Caco-2 (cell line): Measurements from ENCODE around the gene MACROD2. TPM values are rescaled to one million over a fixed set of nuclear protein-coding genes. Genes with fewer than 3 reads are reported as not detected.

Experiments used
- BruUV-seq: library from RNA; stranded (reverse); fragments of 400-500 nt; replicated peaks from 2 replicates; lab custom pipeline; 2021; lab: Mats Ljungman, UMichigan
- CTCF ChIA-PET: fragments of 300-600 bp; sonication (Branson Sonifier 250); formaldehyde crosslinking; loops from one replicate; lab custom pipeline; 2022; ENCODE audit warnings: antibody characterized with exemption; lab: Charles Lee
- POLR2A ChIA-PET: fragments of 300-600 bp; sonication (Branson Sonifier 250); formaldehyde crosslinking; loops from one replicate; lab custom pipeline; 2022; ENCODE audit warnings: antibody characterized with exemption; lab: Charles Lee
- DNase-seq, 2 experiments: peaks; one replicate each; pipeline versions ENCODE4 v3.0.0 to v3.0.0-alpha.2; 2020 to 2022
- H3K27me3 ChIP-seq: replicated peaks from 2 replicates; pipeline ENCODE4 v1.6.0; 2011; ENCODE audit warnings: low read length; ENCODE audit not compliant: control insufficient read depth, insufficient read depth
- H3K36me3 ChIP-seq: 2 replicates; pipeline ENCODE4 v1.5.1; 2011; ENCODE audit warnings: low read length; ENCODE audit not compliant: control insufficient read depth, insufficient read depth
- H3K4me1 ChIP-seq: fragments of 250-450 bp; sonication (Bioruptor Pico); 2 replicates; pipeline ENCODE4 v1.5.1; 2020; ENCODE audit warnings: mild to moderate bottlenecking
- H3K4me3 ChIP-seq: 2 replicates; pipeline ENCODE4 v1.5.1; 2011; ENCODE audit warnings: low read depth, mild to moderate bottlenecking, control low read depth, low read length
- H3K9me3 ChIP-seq: fragments of 250-450 bp; sonication (Bioruptor Pico); 2 replicates; pipeline ENCODE4 v1.5.1; 2020; ENCODE audit warnings: mild to moderate bottlenecking, moderate library complexity
- H3K27ac Mint-ChIP-seq: one replicate; pipeline ENCODE4 v1.8.0; 2022; ENCODE audit warnings: mixed read lengths; ENCODE audit not compliant: unreplicated experiment
- H3K27me3 Mint-ChIP-seq: one replicate; pipeline ENCODE4 v1.8.0; 2022; ENCODE audit warnings: mixed read lengths; ENCODE audit not compliant: insufficient read depth, unreplicated experiment
- H3K36me3 Mint-ChIP-seq: one replicate; pipeline ENCODE4 v1.8.0; 2022; ENCODE audit warnings: mild to moderate bottlenecking, mixed read lengths; ENCODE audit not compliant: insufficient read depth, unreplicated experiment
- H3K4me1 Mint-ChIP-seq: one replicate; pipeline ENCODE4 v1.8.0; 2022; ENCODE audit warnings: low read depth, mixed read lengths; ENCODE audit not compliant: unreplicated experiment
- H3K4me3 Mint-ChIP-seq: one replicate; pipeline ENCODE4 v1.8.0; 2022; ENCODE audit warnings: mild to moderate bottlenecking, moderate library complexity, mixed read lengths; ENCODE audit not compliant: unreplicated experiment
- H3K9me3 Mint-ChIP-seq: one replicate; pipeline ENCODE4 v1.8.0; 2022; ENCODE audit warnings: mixed read lengths; ENCODE audit not compliant: unreplicated experiment
- intact Hi-C: fragments of 100-400 bp; cut with micrococcal nuclease; formaldehyde crosslinking; loops from one replicate; pipeline ENCODE4 v1.10.0; 2022; ENCODE audit not compliant: unreplicated experiment
- total RNA-seq: library from RNA; stranded (reverse); gene quantifications from 2 replicates; pipeline ENCODE4 v1.2.3, GENCODE V29; 2022
- TF ChIP-seq, protein P1 (sequence below), 2 experiments: fragments of 200-600 bp in 1 of 2; IDR thresholded peaks; 1 replicate in 1 of 2; 2 replicates in 1 of 2; pipeline versions ENCODE4 v1.5.1 to v1.8.0; 2011 to 2022; ENCODE audit warnings: antibody characterized with exemption in 1 of 2, control low read depth in 1 of 2, inconsistent platforms in 1 of 2, low read depth in 1 of 2, low read length in 1 of 2, mild to moderate bottlenecking in 1 of 2, moderate library complexity in 1 of 2; ENCODE audit not compliant: insufficient read depth in 1 of 2, severe bottlenecking in 1 of 2, unreplicated experiment in 1 of 2

Gene MACROD2
- total RNA-seq, 1 experiment from 2014 or later: 6.4 TPM

DNA sequence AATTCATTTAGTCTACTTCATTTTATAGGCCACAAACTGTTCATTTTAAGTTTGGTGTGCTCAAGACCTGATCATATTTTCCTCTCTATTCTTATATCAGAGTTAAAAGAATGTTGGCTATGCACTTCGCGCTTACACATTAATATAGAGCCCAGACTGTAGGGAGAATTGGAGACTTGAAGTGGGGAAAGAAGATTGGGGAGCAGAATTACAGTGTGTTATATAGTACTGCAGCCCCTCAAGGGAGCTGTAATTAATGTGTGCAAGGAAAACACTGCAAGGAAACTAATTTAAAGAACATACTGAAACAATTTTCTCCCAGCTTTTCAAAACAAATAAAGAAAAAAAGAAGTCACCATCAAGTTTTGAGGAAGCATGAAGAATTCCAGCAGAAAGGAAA, 914.8 kb downstream of the MACROD2 start:
- Mint-ChIP-seq H3K27me3 (no peaks in the 10 kb centered on the region), H3K27ac (no peak overlapping the region), H3K4me1 (no peaks in the 10 kb centered on the region), H3K4me3 (no peak overlapping the region), H3K36me3 (no peaks in the 10 kb centered on the region), H3K9me3 (no peaks in the 10 kb centered on the region)
- BruUV-seq: no TSS peak
- no peaks in the 10 kb centered on the region for H3K36me3 ChIP-seq
- H3K4me3 ChIP-seq: no peak overlapping the region
- TF ChIP-seq, protein P1, sequence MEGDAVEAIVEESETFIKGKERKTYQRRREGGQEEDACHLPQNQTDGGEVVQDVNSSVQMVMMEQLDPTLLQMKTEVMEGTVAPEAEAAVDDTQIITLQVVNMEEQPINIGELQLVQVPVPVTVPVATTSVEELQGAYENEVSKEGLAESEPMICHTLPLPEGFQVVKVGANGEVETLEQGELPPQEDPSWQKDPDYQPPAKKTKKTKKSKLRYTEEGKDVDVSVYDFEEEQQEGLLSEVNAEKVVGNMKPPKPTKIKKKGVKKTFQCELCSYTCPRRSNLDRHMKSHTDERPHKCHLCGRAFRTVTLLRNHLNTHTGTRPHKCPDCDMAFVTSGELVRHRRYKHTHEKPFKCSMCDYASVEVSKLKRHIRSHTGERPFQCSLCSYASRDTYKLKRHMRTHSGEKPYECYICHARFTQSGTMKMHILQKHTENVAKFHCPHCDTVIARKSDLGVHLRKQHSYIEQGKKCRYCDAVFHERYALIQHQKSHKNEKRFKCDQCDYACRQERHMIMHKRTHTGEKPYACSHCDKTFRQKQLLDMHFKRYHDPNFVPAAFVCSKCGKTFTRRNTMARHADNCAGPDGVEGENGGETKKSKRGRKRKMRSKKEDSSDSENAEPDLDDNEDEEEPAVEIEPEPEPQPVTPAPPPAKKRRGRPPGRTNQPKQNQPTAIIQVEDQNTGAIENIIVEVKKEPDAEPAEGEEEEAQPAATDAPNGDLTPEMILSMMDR (IDR thresholded peaks at IDR 0.05; ENCODE audit: insufficient read depth in 1 of 2, low read depth in 1 of 2, low read length in 1 of 2, severe bottlenecking in 1 of 2, unreplicated experiment in 1 of 2): no peak
- H3K4me1 ChIP-seq: no peaks in the 10 kb centered on the region
- ChIA-PET POLR2A (no interaction called here), CTCF (no interaction called here)
- DNase-seq: no peak
- H3K27me3 ChIP-seq: no peaks in the 10 kb centered on the region; the same call in 1 of the 2 replicates
- intact Hi-C loops: no loop called here
- H3K9me3 ChIP-seq: no peaks in the 10 kb centered on the region

- ChIA-PET CTCF (no interaction called here), POLR2A (no interaction called here)
- no peaks in the 10 kb centered on the region for H3K9me3 ChIP-seq
- no peak for DNase-seq
- no peaks in the 10 kb centered on the region for H3K4me1 ChIP-seq
- no peaks in the 10 kb centered on the region for H3K4me1 Mint-ChIP-seq
- no peaks in the 10 kb centered on the region for H3K9me3 Mint-ChIP-seq
- no peaks in the 10 kb centered on the region for H3K36me3 Mint-ChIP-seq
- no peaks in the 10 kb centered on the region for H3K27me3 ChIP-seq
- H3K4me3 ChIP-seq: no peak overlapping the region
- H3K27ac Mint-ChIP-seq: no peak overlapping the region
- H3K36me3 ChIP-seq: no peaks in the 10 kb centered on the region
- TF ChIP-seq, protein P1 (IDR thresholded peaks at IDR 0.05; ENCODE audit: insufficient read depth in 1 of 2, low read depth in 1 of 2, low read length in 1 of 2, severe bottlenecking in 1 of 2, unreplicated experiment in 1 of 2): no peak
- no TSS peak for BruUV-seq
- H3K27me3 Mint-ChIP-seq: no peaks in the 10 kb centered on the region
- intact Hi-C loops: no loop called here
- no peak overlapping the region for H3K4me3 Mint-ChIP-seq
Observed at GRCh38 chr20:14913896-14914620, 918.7 kb downstream of the MACROD2 start.

GRCh38 chr20:14914633-14915032, 919.3 kb downstream of the MACROD2 start:
- BruUV-seq: no TSS peak
- Mint-ChIP-seq H3K27me3 (no peaks in the 10 kb centered on the region), H3K27ac (no peak overlapping the region), H3K4me3 (no peak overlapping the region), H3K9me3 (no peaks in the 10 kb centered on the region), H3K4me1 (peaks cover 4% of the 10 kb centered on the region), H3K36me3 (no peaks in the 10 kb centered on the region)
- intact Hi-C loops: no loop called here
- H3K27me3 ChIP-seq: no peaks in the 10 kb centered on the region
- POLR2A ChIA-PET: no interaction called here
- no peaks in the 10 kb centered on the region for H3K9me3 ChIP-seq
- no peak overlapping the region for H3K4me3 ChIP-seq
- CTCF ChIA-PET: no interaction called here
- TF ChIP-seq, protein P1 (IDR thresholded peaks at IDR 0.05; ENCODE audit: insufficient read depth in 1 of 2, low read depth in 1 of 2, low read length in 1 of 2, severe bottlenecking in 1 of 2, unreplicated experiment in 1 of 2): no peak
- H3K36me3 ChIP-seq: no peaks in the 10 kb centered on the region
- no peaks in the 10 kb centered on the region for H3K4me1 ChIP-seq
- no peak for DNase-seq
